MCF 10A (cell line): Measurements from ENCODE around the gene CNTN2. TPM values are rescaled to one million over a fixed set of nuclear protein-coding genes. Genes with fewer than 3 reads are reported as not detected.

Experiments
- BruUV-seq: library from RNA; stranded (reverse); fragments of 400-500 nt; replicated peaks from 2 replicates; lab custom pipeline; 2021; lab: Mats Ljungman, UMichigan
- CTCF ChIA-PET: fragments of 300-600 bp; sonication (Branson Sonifier 250); formaldehyde crosslinking; extraction: SDS; loops from one replicate; lab custom pipeline; 2021; ENCODE audit warnings: antibody characterized with exemption, inconsistent platforms; lab: Yijun Ruan, JAX
- POLR2A ChIA-PET: fragments of 300-600, 350-650 bp; sonication (Branson Sonifier 250); formaldehyde crosslinking; extraction: SDS; loops from one replicate; lab custom pipeline; 2020; ENCODE audit warnings: antibody characterized with exemption, inconsistent platforms; lab: Yijun Ruan, JAX
- DNase-seq: peaks from one replicate; pipeline ENCODE4 v3.0.0-alpha.2; 2018; ENCODE audit not compliant: unreplicated experiment
- H3K27ac Mint-ChIP-seq: one replicate; pipeline ENCODE4 v1.8.0; 2022; ENCODE audit warnings: mild to moderate bottlenecking, low read depth, mixed read lengths; ENCODE audit not compliant: unreplicated experiment
- H3K27me3 Mint-ChIP-seq: one replicate; pipeline ENCODE4 v1.8.0; 2022; ENCODE audit warnings: mixed read lengths; ENCODE audit not compliant: insufficient read depth, unreplicated experiment
- H3K36me3 Mint-ChIP-seq: one replicate; pipeline ENCODE4 v1.8.0; 2022; ENCODE audit warnings: mild to moderate bottlenecking, moderate library complexity, mixed read lengths; ENCODE audit not compliant: insufficient read depth, unreplicated experiment
- H3K4me1 Mint-ChIP-seq: one replicate; pipeline ENCODE4 v1.8.0; 2022; ENCODE audit warnings: mixed read lengths; ENCODE audit not compliant: insufficient read depth, unreplicated experiment
- H3K4me3 Mint-ChIP-seq: one replicate; pipeline ENCODE4 v1.8.0; 2022; ENCODE audit warnings: mild to moderate bottlenecking, moderate library complexity, mixed read lengths; ENCODE audit not compliant: unreplicated experiment
- H3K9me3 Mint-ChIP-seq: one replicate; pipeline ENCODE4 v1.8.0; 2022; ENCODE audit warnings: mixed read lengths; ENCODE audit not compliant: unreplicated experiment
- intact Hi-C: fragments of 100-400 bp; cut with micrococcal nuclease; formaldehyde crosslinking; loops from 2 replicates; pipeline ENCODE4 v1.14.1; 2022
- total RNA-seq: library from RNA; stranded (reverse); gene quantifications from 2 replicates; pipeline ENCODE4 v1.2.3, GENCODE V29; 2022
- TF ChIP-seq, protein P1 (sequence below): fragments of 200-600 bp; IDR thresholded peaks from one replicate; pipeline ENCODE4 v1.8.0; 2022; ENCODE audit warnings: antibody characterized with exemption, mild to moderate bottlenecking; ENCODE audit not compliant: unreplicated experiment

Gene CNTN2
- total RNA-seq, 1 experiment from 2014 or later = 0.05 TPM

GRCh38 chr1:205077934-205078311, 34.9 kb downstream of the CNTN2 start:
- H3K27ac Mint-ChIP-seq = no peak overlapping the region
- POLR2A ChIA-PET = interaction anchor here (0.6 to 6.9 kb wide), 5 partner anchors 16 to 507 kb away, joined by 3 to 53 read pairs (median 3); partner anchors contain the start of gene RBBP5

GRCh38 chr1:205082431-205082830, 39.4 kb downstream of the CNTN2 start:
- H3K4me1 Mint-ChIP-seq = peaks cover 4% of the 10 kb centered on the region
- no peaks in the 10 kb centered on the region for H3K9me3 Mint-ChIP-seq
- TF ChIP-seq, protein P1, sequence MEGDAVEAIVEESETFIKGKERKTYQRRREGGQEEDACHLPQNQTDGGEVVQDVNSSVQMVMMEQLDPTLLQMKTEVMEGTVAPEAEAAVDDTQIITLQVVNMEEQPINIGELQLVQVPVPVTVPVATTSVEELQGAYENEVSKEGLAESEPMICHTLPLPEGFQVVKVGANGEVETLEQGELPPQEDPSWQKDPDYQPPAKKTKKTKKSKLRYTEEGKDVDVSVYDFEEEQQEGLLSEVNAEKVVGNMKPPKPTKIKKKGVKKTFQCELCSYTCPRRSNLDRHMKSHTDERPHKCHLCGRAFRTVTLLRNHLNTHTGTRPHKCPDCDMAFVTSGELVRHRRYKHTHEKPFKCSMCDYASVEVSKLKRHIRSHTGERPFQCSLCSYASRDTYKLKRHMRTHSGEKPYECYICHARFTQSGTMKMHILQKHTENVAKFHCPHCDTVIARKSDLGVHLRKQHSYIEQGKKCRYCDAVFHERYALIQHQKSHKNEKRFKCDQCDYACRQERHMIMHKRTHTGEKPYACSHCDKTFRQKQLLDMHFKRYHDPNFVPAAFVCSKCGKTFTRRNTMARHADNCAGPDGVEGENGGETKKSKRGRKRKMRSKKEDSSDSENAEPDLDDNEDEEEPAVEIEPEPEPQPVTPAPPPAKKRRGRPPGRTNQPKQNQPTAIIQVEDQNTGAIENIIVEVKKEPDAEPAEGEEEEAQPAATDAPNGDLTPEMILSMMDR = no peak
- intact Hi-C loops = no loop called here
- no peak overlapping the region for H3K4me3 Mint-ChIP-seq
- DNase-seq = no peak
- no peak overlapping the region for H3K27ac Mint-ChIP-seq
- CTCF ChIA-PET = interaction anchor here (0.5 to 9.5 kb wide), 11 partner anchors 10 to 160 kb away, joined by 3 to 79 read pairs (median 4); no protein-coding TSS in a partner anchor
- H3K36me3 Mint-ChIP-seq = peaks cover 58% of the 10 kb centered on the region
- no peaks in the 10 kb centered on the region for H3K27me3 Mint-ChIP-seq
- BruUV-seq = no TSS peak
- POLR2A ChIA-PET = interaction anchor here (0.7 to 2.5 kb wide), 6 partner anchors 12 to 105 kb away, joined by 3 to 18 read pairs (median 4); partner anchors contain the start of gene RBBP5

More at GRCh38 chr1:205077934-205078311, 34.9 kb downstream of the CNTN2 start:
- H3K4me3 Mint-ChIP-seq = no peak overlapping the region
- H3K9me3 Mint-ChIP-seq = no peaks in the 10 kb centered on the region
- H3K27me3 Mint-ChIP-seq = no peaks in the 10 kb centered on the region
- DNase-seq = peak; percentile 36
- H3K36me3 Mint-ChIP-seq = peaks cover 13% of the 10 kb centered on the region
- BruUV-seq = no TSS peak
- peaks cover 22% of the 10 kb centered on the region for H3K4me1 Mint-ChIP-seq
- TF ChIP-seq, protein P1 = no peak
- intact Hi-C loops = no loop called here
- CTCF ChIA-PET = interaction anchor here (0.8 to 10.7 kb wide), 8 partner anchors 12 to 270 kb away, joined by 3 to 182 read pairs (median 6); no protein-coding TSS in a partner anchor

- TF ChIP-seq, protein P1 = no peak
- Mint-ChIP-seq H3K27ac (no peak within 1 kb of the TSS), H3K9me3 (no peaks in the 10 kb centered on the region), H3K4me1 (no peaks in the 10 kb centered on the region), H3K36me3 (peaks cover 78% of the 10 kb centered on the region), H3K27me3 (no peaks in the 10 kb centered on the region), H3K4me3 (no peak within 1 kb of the TSS)
- no peak for DNase-seq
- ChIA-PET POLR2A (interaction anchor here (0.7 to 2.5 kb wide), 3 partner anchors 9 to 38 kb away, joined by 3 to 18 read pairs (median 8); partner anchors contain the start of gene RBBP5), CTCF (interaction anchor here (0.7 to 9.5 kb wide), 6 partner anchors 8 to 172 kb away, joined by 3 to 79 read pairs (median 5); no protein-coding TSS in a partner anchor)
- BruUV-seq = no TSS peak
- intact Hi-C loops = no loop called here
These were observed 41.3 kb downstream of the CNTN2 start, which contains the start of gene TMEM81 for GRCh38 chr1:205084360-205084759. Gene TMEM81 (minus strand): TSS chr1:205084460. CDS start chr1:205084320, 140 bp downstream.

DNA sequence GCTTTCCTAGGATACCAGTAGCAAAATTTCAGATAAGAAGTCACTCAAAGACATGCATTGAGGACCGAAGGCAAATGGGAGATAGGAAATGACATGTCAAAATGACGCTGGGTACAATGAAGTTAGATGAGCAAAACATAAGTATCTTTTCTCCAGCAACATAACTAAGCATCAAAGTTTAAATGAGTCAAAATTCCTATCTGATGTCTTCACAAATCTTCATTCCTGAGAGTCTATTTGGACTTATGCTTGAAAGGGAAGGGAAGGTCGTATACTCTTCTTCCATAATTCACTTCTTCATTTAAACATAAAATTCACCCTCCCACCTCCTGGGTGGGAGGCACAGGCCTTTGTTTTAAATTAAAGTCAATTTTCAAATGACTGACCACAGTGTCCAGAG, 45.3 kb downstream of the CNTN2 start:
- no peaks in the 10 kb centered on the region for H3K9me3 Mint-ChIP-seq
- POLR2A ChIA-PET = interaction anchor here (0.7 to 8.0 kb wide), 6 partner anchors 8 to 557 kb away, joined by 3 to 52 read pairs (median 8); partner anchors contain the start of gene RBBP5
- TF ChIP-seq, protein P1 = no peak
- no TSS peak for BruUV-seq
- intact Hi-C loops = no loop called here
- DNase-seq = no peak
- H3K27ac Mint-ChIP-seq = no peak overlapping the region
- no peaks in the 10 kb centered on the region for H3K27me3 Mint-ChIP-seq
- peaks cover 99% of the 10 kb centered on the region for H3K36me3 Mint-ChIP-seq
- H3K4me1 Mint-ChIP-seq = peaks cover 15% of the 10 kb centered on the region
- H3K4me3 Mint-ChIP-seq = no peak overlapping the region
- CTCF ChIA-PET = interaction anchor here (0.6 to 9.5 kb wide), 8 partner anchors 26 to 413 kb away, joined by 3 to 79 read pairs (median 6); partner anchors contain the start of gene RBBP5
